ENCODE measurements around the gene VENTX. TPM values are rescaled to one million over a fixed set of nuclear protein-coding genes. Genes with fewer than 3 reads are reported as not detected.

VENTX gene
- polyA plus RNA-seq, 3 donors = 1.4 to 56.0 (median 1.6) TPM

DNA sequence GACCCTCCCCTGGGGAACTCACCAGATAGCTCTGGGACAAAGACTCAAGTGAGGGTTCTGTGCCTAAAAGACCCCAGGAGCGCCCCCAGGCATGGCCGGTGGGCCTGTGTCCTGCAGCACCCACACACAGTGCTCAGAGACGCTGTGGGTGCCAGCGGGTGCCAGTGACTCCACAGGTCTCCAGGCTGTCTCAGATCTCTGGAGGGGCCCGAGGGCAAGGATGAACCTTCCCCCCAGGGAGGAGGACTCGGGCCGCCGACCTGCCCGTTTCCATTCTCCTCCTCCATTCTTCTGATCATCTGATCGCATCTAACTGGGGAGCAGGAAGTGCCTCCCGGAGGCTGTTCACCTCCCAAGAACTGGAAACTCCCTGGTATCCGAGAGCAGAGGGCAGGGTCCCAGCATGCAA, 38.0 kb downstream of the VENTX start:
- intact Hi-C loops (cut with micrococcal nuclease) = no loop called here
- Histone ChIP-seq H3K27ac (ENCODE audit: low read depth in 1 of 2, low read length in 2 of 2) (peak overlapping the region; percentile 82 to 99), H4K20me1 (ENCODE audit: insufficient read depth, low read length) (peaks cover 53% of the 10 kb centered on the region), H3K79me2 (ENCODE audit: insufficient read depth, low read length) (peaks cover 36% of the 10 kb centered on the region), H3K9me3 (replicated peaks in 1 of 2; ENCODE audit: control insufficient read depth in 1 of 2, insufficient read depth in 1 of 2, low read length in 2 of 2) (no peaks in the 10 kb centered on the region), H3K4me3 (replicated peaks in 1 of 3; ENCODE audit: low read depth in 2 of 3, low read length in 3 of 3) (peak overlapping the region; percentile 61 to 94 (median 81)), H2AFZ (ENCODE audit: insufficient read depth, low read depth, low read length, poor library complexity, severe bottlenecking) (no peak overlapping the region), H3K4me1 (ENCODE audit: control insufficient read depth in 1 of 2, insufficient read depth in 2 of 2, low read length in 2 of 2) (peaks cover 66 to 73% of the 10 kb centered on the region in 2 donors), H3K9ac (ENCODE audit: insufficient read depth, low read length, poor library complexity, severe bottlenecking) (peak overlapping the region; percentile 97), H3K36me3 (replicated peaks in 1 of 2; ENCODE audit: control insufficient read depth in 1 of 2, insufficient read depth in 2 of 2, low read length in 2 of 2) (peaks cover 32 to 34% of the 10 kb centered on the region in 2 donors), H3K4me2 (replicated peaks; ENCODE audit: extremely low read depth, low read length, poor library complexity, severe bottlenecking) (peak overlapping the region; percentile 99), H3K27me3 (ENCODE audit: control insufficient read depth in 2 of 2, insufficient read depth in 2 of 2, low read length in 2 of 2) (no peaks in the 10 kb centered on the region)
- peaks cover 0 to 2% (median 0%) of the 10 kb centered on the region in 7 donors for H3K9me3 Mint-ChIP-seq
- peaks cover 51% of the 10 kb centered on the region for H3K4me1 Mint-ChIP-seq
- H3K27ac Mint-ChIP-seq = peak overlapping the region; percentile 87 to 96 (median 94)
- DNase-seq = peak; percentile 53 to 74 (median 61)
- 2% methylated on average over 7 of the region's 12 CpGs for WGBS (ENCODE audit: insufficient coverage)
- H3K36me3 Mint-ChIP-seq = peaks cover 26 to 33% of the 10 kb centered on the region in 2 donors
- TF ChIP-seq, protein P1, sequence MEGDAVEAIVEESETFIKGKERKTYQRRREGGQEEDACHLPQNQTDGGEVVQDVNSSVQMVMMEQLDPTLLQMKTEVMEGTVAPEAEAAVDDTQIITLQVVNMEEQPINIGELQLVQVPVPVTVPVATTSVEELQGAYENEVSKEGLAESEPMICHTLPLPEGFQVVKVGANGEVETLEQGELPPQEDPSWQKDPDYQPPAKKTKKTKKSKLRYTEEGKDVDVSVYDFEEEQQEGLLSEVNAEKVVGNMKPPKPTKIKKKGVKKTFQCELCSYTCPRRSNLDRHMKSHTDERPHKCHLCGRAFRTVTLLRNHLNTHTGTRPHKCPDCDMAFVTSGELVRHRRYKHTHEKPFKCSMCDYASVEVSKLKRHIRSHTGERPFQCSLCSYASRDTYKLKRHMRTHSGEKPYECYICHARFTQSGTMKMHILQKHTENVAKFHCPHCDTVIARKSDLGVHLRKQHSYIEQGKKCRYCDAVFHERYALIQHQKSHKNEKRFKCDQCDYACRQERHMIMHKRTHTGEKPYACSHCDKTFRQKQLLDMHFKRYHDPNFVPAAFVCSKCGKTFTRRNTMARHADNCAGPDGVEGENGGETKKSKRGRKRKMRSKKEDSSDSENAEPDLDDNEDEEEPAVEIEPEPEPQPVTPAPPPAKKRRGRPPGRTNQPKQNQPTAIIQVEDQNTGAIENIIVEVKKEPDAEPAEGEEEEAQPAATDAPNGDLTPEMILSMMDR (IDR thresholded peaks at IDR 0.05) = peak; percentile 30
- peak overlapping the region; percentile 90 to 91 for H3K4me3 Mint-ChIP-seq
- peaks cover 0 to 18% (median 2%) of the 10 kb centered on the region in 3 donors for H3K27me3 Mint-ChIP-seq (ENCODE audit: low read depth in 3 of 3)

DNA sequence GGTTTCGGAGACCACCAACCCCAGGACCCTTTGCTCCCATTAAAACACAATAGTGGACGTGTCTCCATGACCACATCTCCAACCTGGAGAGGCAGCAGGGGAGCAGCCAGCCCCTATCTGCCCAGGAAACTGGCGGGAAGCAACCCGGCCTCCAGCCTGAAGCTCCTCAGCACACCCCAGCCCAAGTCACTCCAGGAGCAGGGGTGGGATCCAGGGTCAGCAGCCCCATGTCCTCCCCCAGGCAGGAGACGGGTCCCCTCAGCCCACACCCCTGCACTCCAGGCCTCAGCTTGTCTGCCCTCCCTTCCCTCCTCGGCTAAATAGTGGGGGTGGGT, 38.4 kb downstream of the VENTX start:
- peaks cover 55% of the 10 kb centered on the region for H3K4me1 Mint-ChIP-seq
- H3K4me1 ChIP-seq (ENCODE audit: control insufficient read depth in 1 of 2, insufficient read depth in 2 of 2, low read length in 2 of 2) = peaks cover 70 to 77% of the 10 kb centered on the region in 2 donors

More for the DNA sequence above, 38.4 kb downstream of the VENTX start:
- Histone ChIP-seq H3K27ac (ENCODE audit: low read depth in 1 of 2, low read length in 2 of 2) (peak overlapping the region; percentile 82 to 99), H3K79me2 (ENCODE audit: insufficient read depth, low read length) (peaks cover 36% of the 10 kb centered on the region), H2AFZ (ENCODE audit: insufficient read depth, low read depth, low read length, poor library complexity, severe bottlenecking) (no peak overlapping the region), H3K36me3 (replicated peaks in 1 of 2; ENCODE audit: control insufficient read depth in 1 of 2, insufficient read depth in 2 of 2, low read length in 2 of 2) (peaks cover 29 to 34% of the 10 kb centered on the region in 2 donors), H3K4me3 (replicated peaks in 1 of 3; ENCODE audit: low read depth in 2 of 3, low read length in 3 of 3) (peak overlapping the region; percentile 61 to 94 (median 81)), H4K20me1 (ENCODE audit: insufficient read depth, low read length) (peaks cover 49% of the 10 kb centered on the region), H3K4me2 (replicated peaks; ENCODE audit: extremely low read depth, low read length, poor library complexity, severe bottlenecking) (peak overlapping the region; percentile 99), H3K9ac (ENCODE audit: insufficient read depth, low read length, poor library complexity, severe bottlenecking) (peak overlapping the region; percentile 97), H3K9me3 (replicated peaks in 1 of 2; ENCODE audit: control insufficient read depth in 1 of 2, insufficient read depth in 1 of 2, low read length in 2 of 2) (no peaks in the 10 kb centered on the region), H3K27me3 (ENCODE audit: control insufficient read depth in 2 of 2, insufficient read depth in 2 of 2, low read length in 2 of 2) (no peaks in the 10 kb centered on the region)
- WGBS (ENCODE audit: insufficient coverage) = 9% methylated on average over 3 of the region's 6 CpGs
- Mint-ChIP-seq H3K9me3 (peaks cover 0 to 2% (median 0%) of the 10 kb centered on the region in 7 donors), H3K27ac (peak overlapping the region; percentile 87 to 96 (median 94)), H3K4me3 (peak overlapping the region; percentile 90 to 91), H3K36me3 (peaks cover 23 to 33% of the 10 kb centered on the region in 2 donors), H3K27me3 (ENCODE audit: low read depth in 3 of 3) (peaks cover 0 to 18% (median 2%) of the 10 kb centered on the region in 3 donors)
- intact Hi-C loops (cut with micrococcal nuclease) = no loop called here
- no peak for DNase-seq
- TF ChIP-seq, protein P1 (IDR thresholded peaks at IDR 0.05) = no peak
